Transverse colon (tissue), 4 donors: Measurements from ENCODE around the gene PHF20.

Experiments used
- EP300 ChIP-seq: sonication (generic); formaldehyde crosslinking; IDR thresholded peaks from one replicate; pipeline ENCODE4 v1.6.1; 2017; ENCODE audit warnings: antibody characterized with exemption, low read depth
- POLR2A ChIP-seq: fragments of 450-650 bp; IDR thresholded peaks from one replicate; pipeline ENCODE4 v1.6.1; 2016; ENCODE audit warnings: antibody characterized with exemption, mild to moderate bottlenecking, moderate library complexity
- POLR2AphosphoS5 ChIP-seq, 3 donors: sonication (generic); formaldehyde crosslinking; IDR thresholded peaks; one replicate each; pipeline ENCODE4 v1.6.1; 2016; ENCODE audit warnings: antibody characterized with exemption in 3 of 3
- TF ChIP-seq, protein P1 (sequence below), 5 experiments: fragments of 200-600 bp in 3 of 5; fragments of 450-650 bp in 2 of 5; sonication (generic) in 3 of 5; IDR thresholded peaks; 1 replicate in 2 of 5; 2 replicates in 3 of 5; pipeline ENCODE4 v1.5.1; 2016 to 2017; ENCODE audit warnings: antibody characterized with exemption in 5 of 5, inconsistent platforms in 3 of 5, mild to moderate bottlenecking in 2 of 5, moderate library complexity in 1 of 5

DNA sequence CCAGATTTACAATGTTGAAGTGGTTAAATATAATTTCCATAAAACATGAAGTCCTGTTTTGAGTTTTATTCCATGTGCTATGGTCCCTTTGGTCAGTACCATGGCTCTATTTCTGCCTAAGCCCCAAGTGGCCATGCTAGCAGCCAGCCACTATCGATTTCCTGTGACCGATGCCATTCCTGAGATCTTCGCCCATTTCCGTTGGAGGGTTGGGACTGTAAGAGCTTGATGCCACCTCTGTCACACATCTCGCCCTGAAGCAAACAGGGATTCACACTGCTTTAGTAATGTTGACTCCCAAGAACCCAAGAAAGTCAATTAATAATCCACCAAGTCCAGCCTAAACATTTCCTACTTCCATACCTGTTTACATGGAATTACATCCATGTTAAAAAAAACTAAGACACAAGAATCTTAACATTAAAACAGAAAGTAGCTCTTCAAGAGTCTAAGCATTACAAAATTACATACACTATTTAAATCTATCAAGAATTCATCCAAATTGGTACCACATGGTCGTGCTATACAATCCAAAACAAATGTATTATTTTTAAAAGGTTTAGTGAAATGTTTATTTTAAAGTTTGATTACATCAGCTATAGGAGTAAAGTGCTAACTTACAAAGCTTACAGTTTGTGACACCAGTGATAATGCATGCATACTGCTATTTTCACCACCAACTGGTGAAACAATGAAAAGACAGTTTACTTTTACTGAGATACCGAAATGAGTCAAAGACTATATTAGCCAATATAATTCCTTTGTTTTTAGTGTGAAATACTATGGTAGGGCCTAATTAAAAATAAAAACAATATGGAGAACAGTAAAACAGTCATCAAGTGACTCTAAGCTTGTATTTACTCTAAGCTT lies 32.3 kb upstream of the PHF20 start:
- TF ChIP-seq, protein P1, sequence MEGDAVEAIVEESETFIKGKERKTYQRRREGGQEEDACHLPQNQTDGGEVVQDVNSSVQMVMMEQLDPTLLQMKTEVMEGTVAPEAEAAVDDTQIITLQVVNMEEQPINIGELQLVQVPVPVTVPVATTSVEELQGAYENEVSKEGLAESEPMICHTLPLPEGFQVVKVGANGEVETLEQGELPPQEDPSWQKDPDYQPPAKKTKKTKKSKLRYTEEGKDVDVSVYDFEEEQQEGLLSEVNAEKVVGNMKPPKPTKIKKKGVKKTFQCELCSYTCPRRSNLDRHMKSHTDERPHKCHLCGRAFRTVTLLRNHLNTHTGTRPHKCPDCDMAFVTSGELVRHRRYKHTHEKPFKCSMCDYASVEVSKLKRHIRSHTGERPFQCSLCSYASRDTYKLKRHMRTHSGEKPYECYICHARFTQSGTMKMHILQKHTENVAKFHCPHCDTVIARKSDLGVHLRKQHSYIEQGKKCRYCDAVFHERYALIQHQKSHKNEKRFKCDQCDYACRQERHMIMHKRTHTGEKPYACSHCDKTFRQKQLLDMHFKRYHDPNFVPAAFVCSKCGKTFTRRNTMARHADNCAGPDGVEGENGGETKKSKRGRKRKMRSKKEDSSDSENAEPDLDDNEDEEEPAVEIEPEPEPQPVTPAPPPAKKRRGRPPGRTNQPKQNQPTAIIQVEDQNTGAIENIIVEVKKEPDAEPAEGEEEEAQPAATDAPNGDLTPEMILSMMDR (IDR thresholded peaks at IDR 0.05): peak in 4 of 5 experiments; percentile 12 to 32 (median 18)
- TF ChIP-seq POLR2A: no peak
- TF ChIP-seq POLR2AphosphoS5 (IDR thresholded peaks at IDR 0.05): no peak
- TF ChIP-seq EP300: no peak
